ENCODE results near the gene ACCSL. TPM values are rescaled to one million over a fixed set of nuclear protein-coding genes. Genes with fewer than 3 reads are reported as not detected.

Gene ACCSL
- total RNA-seq, 1 donor from 2014 or later = not detected

DNA sequence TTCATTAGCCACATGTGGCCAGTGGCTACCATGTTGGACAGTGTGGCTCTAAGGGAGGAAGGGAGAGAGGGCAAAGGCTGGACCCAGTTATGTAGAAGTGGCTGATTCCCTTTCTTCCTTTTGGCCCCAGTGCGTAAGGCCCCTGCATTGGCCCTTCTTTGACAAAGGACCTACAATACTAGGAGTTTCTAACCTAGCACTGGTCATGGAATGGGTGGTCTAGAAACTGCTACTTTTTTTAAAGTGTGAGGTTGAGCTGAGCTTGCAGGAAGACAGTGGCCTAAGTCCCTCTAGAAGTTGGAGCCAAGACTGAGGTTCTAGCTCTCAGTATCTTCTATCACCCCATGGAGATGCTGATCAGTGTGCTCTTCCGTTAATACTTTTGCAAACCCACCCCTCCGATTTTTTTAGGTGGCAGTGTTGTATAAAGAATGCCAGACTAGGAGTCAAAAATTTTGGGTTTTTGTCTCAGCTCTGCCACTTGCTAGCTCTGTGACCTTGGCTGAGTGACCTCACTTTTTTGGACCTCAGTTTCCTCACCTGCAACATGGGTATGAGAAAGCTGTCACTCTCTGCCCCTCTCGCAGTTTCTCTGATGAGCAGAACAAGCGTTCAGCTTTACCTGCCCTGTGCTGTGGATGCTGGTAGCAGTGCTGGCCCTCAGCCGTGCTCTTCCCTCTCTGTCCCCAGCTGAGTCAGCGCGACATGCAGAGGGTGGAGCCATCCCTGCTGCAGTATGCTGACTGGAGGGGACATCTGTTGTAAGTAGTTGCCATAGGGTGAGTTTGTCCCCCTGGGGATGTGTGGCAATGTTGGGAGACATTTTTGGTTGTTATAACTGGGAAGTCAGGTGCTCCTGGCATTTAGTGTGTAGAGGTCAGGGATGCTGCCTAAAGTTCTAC is 25.2 kb downstream of the ACCSL start:
- Mint-ChIP-seq H3K27ac (no peak overlapping the region), H3K4me1 (peaks cover 11% of the 10 kb centered on the region), H3K9me3 (no peaks in the 10 kb centered on the region), H3K27me3 (ENCODE audit: insufficient read depth, low read depth) (peaks cover 7% of the 10 kb centered on the region), H3K4me3 (no peak overlapping the region), H3K36me3 (no peaks in the 10 kb centered on the region)
- Histone ChIP-seq H4K20me1 (ENCODE audit: low read depth) (no peaks in the 10 kb centered on the region), H3K4me2 (no peak overlapping the region), H2AFZ (replicated peaks) (no peak overlapping the region), H3K36me3 (no peaks in the 10 kb centered on the region), H3K9me3 (ENCODE audit: low read depth) (no peaks in the 10 kb centered on the region), H3K4me3 (no peak overlapping the region), H3F3A (ENCODE audit: low read depth) (no peaks in the 10 kb centered on the region), H3K27ac (no peak overlapping the region), H3K79me2 (ENCODE audit: low read depth) (no peaks in the 10 kb centered on the region), H3K27me3 (no peaks in the 10 kb centered on the region), H3K4me1 (no peaks in the 10 kb centered on the region), H3K9ac (no peak overlapping the region)
- no peak for DNase-seq (ENCODE audit: low spot score)
- TF ChIP-seq EZH2 (IDR thresholded peaks at IDR 0.05) = no peak
- TF ChIP-seq, protein P1, sequence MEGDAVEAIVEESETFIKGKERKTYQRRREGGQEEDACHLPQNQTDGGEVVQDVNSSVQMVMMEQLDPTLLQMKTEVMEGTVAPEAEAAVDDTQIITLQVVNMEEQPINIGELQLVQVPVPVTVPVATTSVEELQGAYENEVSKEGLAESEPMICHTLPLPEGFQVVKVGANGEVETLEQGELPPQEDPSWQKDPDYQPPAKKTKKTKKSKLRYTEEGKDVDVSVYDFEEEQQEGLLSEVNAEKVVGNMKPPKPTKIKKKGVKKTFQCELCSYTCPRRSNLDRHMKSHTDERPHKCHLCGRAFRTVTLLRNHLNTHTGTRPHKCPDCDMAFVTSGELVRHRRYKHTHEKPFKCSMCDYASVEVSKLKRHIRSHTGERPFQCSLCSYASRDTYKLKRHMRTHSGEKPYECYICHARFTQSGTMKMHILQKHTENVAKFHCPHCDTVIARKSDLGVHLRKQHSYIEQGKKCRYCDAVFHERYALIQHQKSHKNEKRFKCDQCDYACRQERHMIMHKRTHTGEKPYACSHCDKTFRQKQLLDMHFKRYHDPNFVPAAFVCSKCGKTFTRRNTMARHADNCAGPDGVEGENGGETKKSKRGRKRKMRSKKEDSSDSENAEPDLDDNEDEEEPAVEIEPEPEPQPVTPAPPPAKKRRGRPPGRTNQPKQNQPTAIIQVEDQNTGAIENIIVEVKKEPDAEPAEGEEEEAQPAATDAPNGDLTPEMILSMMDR (IDR thresholded peaks at IDR 0.05) = no peak

- Histone ChIP-seq H3K79me2 (ENCODE audit: low read depth) (no peaks in the 10 kb centered on the region), H4K20me1 (ENCODE audit: low read depth) (no peaks in the 10 kb centered on the region), H2AFZ (replicated peaks) (no peak overlapping the region), H3F3A (ENCODE audit: low read depth) (no peaks in the 10 kb centered on the region), H3K4me2 (no peak overlapping the region), H3K36me3 (no peaks in the 10 kb centered on the region), H3K27me3 (no peaks in the 10 kb centered on the region), H3K9ac (no peak overlapping the region), H3K9me3 (ENCODE audit: low read depth) (no peaks in the 10 kb centered on the region), H3K4me1 (peaks cover 7% of the 10 kb centered on the region), H3K27ac (no peak overlapping the region), H3K4me3 (no peak overlapping the region)
- no peaks in the 10 kb centered on the region for H3K36me3 Mint-ChIP-seq
- DNase-seq (ENCODE audit: low spot score) = no peak
- TF ChIP-seq, protein P1 (IDR thresholded peaks at IDR 0.05) = no peak
- TF ChIP-seq EZH2phosphoT487 (IDR thresholded peaks at IDR 0.05) = no peak
- TF ChIP-seq EZH2 (IDR thresholded peaks at IDR 0.05) = no peak
- H3K4me3 Mint-ChIP-seq = no peak overlapping the region
- no peaks in the 10 kb centered on the region for H3K9me3 Mint-ChIP-seq
- H3K27me3 Mint-ChIP-seq (ENCODE audit: insufficient read depth, low read depth) = peaks cover 7% of the 10 kb centered on the region
- no peak overlapping the region for H3K27ac Mint-ChIP-seq
- peaks cover 17% of the 10 kb centered on the region for H3K4me1 Mint-ChIP-seq
These were observed 31.0 kb downstream of the ACCSL start for GRCh38 chr11:44078794-44079193.

GRCh38 chr11:44079376-44079775 is 31.6 kb downstream of the ACCSL start:
- TF ChIP-seq EZH2 (IDR thresholded peaks at IDR 0.05) (no peak), EZH2phosphoT487 (IDR thresholded peaks at IDR 0.05) (no peak)
- TF ChIP-seq, protein P1 (IDR thresholded peaks at IDR 0.05) = no peak
- Histone ChIP-seq H3K4me3 (no peak overlapping the region), H3K4me2 (no peak overlapping the region), H3K27ac (no peak overlapping the region), H3K27me3 (no peaks in the 10 kb centered on the region), H3K4me1 (peaks cover 7% of the 10 kb centered on the region), H3K79me2 (ENCODE audit: low read depth) (no peaks in the 10 kb centered on the region), H3K9me3 (ENCODE audit: low read depth) (no peaks in the 10 kb centered on the region), H3F3A (ENCODE audit: low read depth) (no peaks in the 10 kb centered on the region), H4K20me1 (ENCODE audit: low read depth) (no peaks in the 10 kb centered on the region), H2AFZ (replicated peaks) (no peak overlapping the region), H3K9ac (no peak overlapping the region), H3K36me3 (no peaks in the 10 kb centered on the region)
- Mint-ChIP-seq H3K36me3 (no peaks in the 10 kb centered on the region), H3K9me3 (peaks cover 2% of the 10 kb centered on the region), H3K4me3 (no peak overlapping the region), H3K27me3 (ENCODE audit: insufficient read depth, low read depth) (peaks cover 9% of the 10 kb centered on the region), H3K4me1 (peaks cover 17% of the 10 kb centered on the region), H3K27ac (no peak overlapping the region)
- DNase-seq (ENCODE audit: low spot score) = no peak

All from neural progenitor cell (in vitro differentiated cells).